T-helper 2 cell (primary cell): ENCODE results near the gene NSF.

Source experiments
- DNase-seq, 5 experiments: peaks; one replicate each; pipeline versions ENCODE4 v3.0.0 to v3.0.0-alpha.2; 2012 to 2022

Gene NSF

GRCh38 chr17:46719891-46720290 lies 129.4 kb downstream of the NSF start:
- DNase-seq = no peak

GRCh38 chr17:46720408-46720807 lies 129.9 kb downstream of the NSF start:
- no peak for DNase-seq

- no peak for DNase-seq
Measured at GRCh38 chr17:46722662-46723285, 132.3 kb downstream of the NSF start.

- no peak for DNase-seq
Measured at GRCh38 chr17:46726206-46726605, 135.7 kb downstream of the NSF start.

GRCh38 chr17:46727572-46728348 lies 137.3 kb downstream of the NSF start:
- no peak for DNase-seq

GRCh38 chr17:46730026-46730425 lies 139.6 kb downstream of the NSF start:
- no peak for DNase-seq

GRCh38 chr17:46730679-46731078 lies 140.2 kb downstream of the NSF start:
- no peak for DNase-seq

GRCh38 chr17:46732160-46732559 lies 141.7 kb downstream of the NSF start:
- no peak for DNase-seq

- no peak for DNase-seq
Measured at GRCh38 chr17:46732754-46733398, 142.4 kb downstream of the NSF start.

GRCh38 chr17:46733837-46734475 lies 143.5 kb downstream of the NSF start:
- DNase-seq = no peak

- DNase-seq = no peak
Measured at GRCh38 chr17:46736100-46736499, 145.6 kb downstream of the NSF start.

GRCh38 chr17:46737326-46737725 lies 146.9 kb downstream of the NSF start:
- DNase-seq = no peak

GRCh38 chr17:46738544-46738943 lies 148.1 kb downstream of the NSF start:
- no peak for DNase-seq

- DNase-seq = no peak
Measured at GRCh38 chr17:46739982-46740381, 149.5 kb downstream of the NSF start.

- DNase-seq = no peak
Measured at GRCh38 chr17:46741122-46741730, 150.8 kb downstream of the NSF start.

GRCh38 chr17:46742565-46743270 lies 152.2 kb downstream of the NSF start:
- DNase-seq = no peak

- no peak for DNase-seq
Measured at GRCh38 chr17:46744441-46744840, 154.0 kb downstream of the NSF start.

- no peak for DNase-seq
Measured at GRCh38 chr17:46745376-46745775, 154.9 kb downstream of the NSF start.

- DNase-seq = no peak
Measured at GRCh38 chr17:46751425-46751824, 161.0 kb downstream of the NSF start.

- DNase-seq = no peak
Measured at GRCh38 chr17:46753776-46754175, 163.3 kb downstream of the NSF start.

GRCh38 chr17:46756081-46756735 lies 165.7 kb downstream of the NSF start:
- DNase-seq = no peak

- no peak for DNase-seq
Measured at GRCh38 chr17:46756861-46757260, 166.4 kb downstream of the NSF start.
